NT2/D1 (cell line): ENCODE data around the gene PEPD.

Source experiments
- SUZ12 ChIP-seq: IDR thresholded peaks from 2 replicates; pipeline ENCODE4 v1.6.1; 2011; ENCODE audit not compliant: insufficient read length, insufficient read depth; ENCODE audit errors: extremely low read depth
- YY1 ChIP-seq: IDR thresholded peaks from 2 replicates; pipeline ENCODE4 v1.6.1; 2011; ENCODE audit not compliant: insufficient read length, insufficient read depth
- ZNF274 ChIP-seq: IDR thresholded peaks from 2 replicates; pipeline ENCODE4 v1.6.1; 2011; ENCODE audit warnings: mild to moderate bottlenecking, low read depth, low read length

GRCh38 chr19:33520844-33521479 lies 629 bp downstream of the PEPD start:
- TF ChIP-seq SUZ12: no peak
- no peak for TF ChIP-seq YY1
- TF ChIP-seq ZNF274: no peak
